Thoracic aorta (tissue), 2 donors: Measurements from ENCODE around the gene ARHGAP32. TPM values are rescaled to one million over a fixed set of nuclear protein-coding genes. Genes with fewer than 3 reads are reported as not detected.

Experiments used
- ATAC-seq: fragments of 150-250 bp; one replicate; pipeline ENCODE4 v1.8.0; 2017; ENCODE audit warnings: low read depth; ENCODE audit not compliant: insufficient number of reproducible peaks, low FRiP score
- DNase-seq: peaks from one replicate; pipeline ENCODE4 v3.0.0-alpha.2; 2020; ENCODE audit warnings: low spot score
- H3K27ac ChIP-seq, 2 donors: fragments of 200-600 bp; sonication (generic); 1 replicate in 1 of 2; 2 replicates in 1 of 2; pipeline ENCODE4 v1.5.1; 2016; ENCODE audit warnings: mild to moderate bottlenecking in 2 of 2, moderate library complexity in 2 of 2
- H3K27me3 ChIP-seq: fragments of 200-600 bp; sonication (generic); replicated peaks from 2 replicates; pipeline ENCODE4 v1.6.0; 2016; ENCODE audit warnings: mild to moderate bottlenecking; ENCODE audit not compliant: insufficient read depth
- H3K36me3 ChIP-seq: fragments of 200-600 bp; sonication (generic); one replicate; pipeline ENCODE4 v1.5.1; 2016
- H3K4me1 ChIP-seq, 2 donors: fragments of 200-600 bp; sonication (generic); 1 replicate in 1 of 2; 2 replicates in 1 of 2; pipeline versions ENCODE4 v1.5.1 to v1.6.0; 2016; ENCODE audit warnings: low read depth in 2 of 2, mild to moderate bottlenecking in 1 of 2; ENCODE audit not compliant: control insufficient read depth in 1 of 2
- H3K4me3 ChIP-seq: fragments of 200-600 bp; sonication (generic); 2 replicates; pipeline ENCODE4 v1.5.1; 2016; ENCODE audit warnings: mild to moderate bottlenecking
- H3K9me3 ChIP-seq: fragments of 200-600 bp; sonication (generic); 2 replicates; pipeline ENCODE4 v1.5.1; 2016
- CTCF ChIP-seq: fragments of 200-600 bp; sonication (generic); IDR thresholded peaks from one replicate; pipeline ENCODE4 v1.5.1; 2019; ENCODE audit warnings: antibody characterized with exemption
- total RNA-seq, 2 donors: library from RNA; depleted of rRNA; stranded (reverse); fragments of >200 nt; gene quantifications; one replicate each; pipeline versions ENCODE4 v1.1.0 to v1.2.3, GENCODE V29; 2016

Gene ARHGAP32
- total RNA-seq, 2 donors from 2014 or later = 7.9 to 13.8 TPM

- H3K36me3 ChIP-seq = peaks cover 12% of the 10 kb centered on the region
- no peak overlapping the region for H3K27ac ChIP-seq
- H3K9me3 ChIP-seq = no peaks in the 10 kb centered on the region
- DNase-seq (no peak), ATAC-seq (no peak)
- H3K27me3 ChIP-seq = no peaks in the 10 kb centered on the region
- no peaks in the 10 kb centered on the region for H3K4me1 ChIP-seq
- TF ChIP-seq CTCF = no peak
- H3K4me3 ChIP-seq = no peak overlapping the region
These were observed 227.6 kb downstream of the ARHGAP32 start for GRCh38 chr11:128964463-128964930.

GRCh38 chr11:128963744-128964325 is 228.3 kb downstream of the ARHGAP32 start:
- H3K27me3 ChIP-seq = no peaks in the 10 kb centered on the region
- H3K27ac ChIP-seq = no peak overlapping the region
- no peak for TF ChIP-seq CTCF
- no peaks in the 10 kb centered on the region for H3K4me1 ChIP-seq
- H3K36me3 ChIP-seq = peaks cover 6% of the 10 kb centered on the region
- ATAC-seq (no peak), DNase-seq (no peak)
- H3K9me3 ChIP-seq = no peaks in the 10 kb centered on the region
- H3K4me3 ChIP-seq = no peak overlapping the region

GRCh38 chr11:128962896-128963295 is 229.2 kb downstream of the ARHGAP32 start:
- ATAC-seq = no peak
- Histone ChIP-seq H3K36me3 (no peaks in the 10 kb centered on the region), H3K4me3 (no peak overlapping the region), H3K4me1 (no peaks in the 10 kb centered on the region), H3K27ac (no peak overlapping the region), H3K27me3 (no peaks in the 10 kb centered on the region), H3K9me3 (no peaks in the 10 kb centered on the region)
- no peak for DNase-seq
- no peak for TF ChIP-seq CTCF

- Histone ChIP-seq H3K4me3 (no peak overlapping the region), H3K4me1 (no peaks in the 10 kb centered on the region), H3K36me3 (no peaks in the 10 kb centered on the region), H3K27me3 (no peaks in the 10 kb centered on the region), H3K9me3 (no peaks in the 10 kb centered on the region), H3K27ac (no peak overlapping the region)
- ATAC-seq (no peak), DNase-seq (no peak)
- no peak for TF ChIP-seq CTCF
These were observed 230.5 kb downstream of the ARHGAP32 start for GRCh38 chr11:128961645-128962044.

GRCh38 chr11:128957202-128957482 is 235.0 kb downstream of the ARHGAP32 start:
- H3K4me3 ChIP-seq = no peak overlapping the region
- no peak for TF ChIP-seq CTCF
- ATAC-seq = no peak
- DNase-seq = no peak
- H3K27me3 ChIP-seq = no peaks in the 10 kb centered on the region
- H3K4me1 ChIP-seq = no peaks in the 10 kb centered on the region
- no peaks in the 10 kb centered on the region for H3K9me3 ChIP-seq
- no peaks in the 10 kb centered on the region for H3K36me3 ChIP-seq
- H3K27ac ChIP-seq = no peak overlapping the region
